22Rv1 (cell line): ENCODE data around the gene STARD10.

Source experiments
- H3K27ac ChIP-seq: fragments of 450-650 bp; 2 replicates; pipeline ENCODE4 v1.5.1; 2017
- ZFX ChIP-seq: fragments of 450-650 bp; IDR thresholded peaks from 2 replicates; pipeline ENCODE4 v1.6.1; 2017; ENCODE audit warnings: antibody characterized with exemption, borderline replicate concordance
- TF ChIP-seq, protein P1 (sequence below): fragments of 450-650 bp; IDR thresholded peaks from 2 replicates; pipeline ENCODE4 v1.5.1; 2017; ENCODE audit warnings: mild to moderate bottlenecking

STARD10 gene

GRCh38 chr11:72720784-72721183, 73.1 kb downstream of the STARD10 start:
- no peak for TF ChIP-seq ZFX
- TF ChIP-seq, protein P1, sequence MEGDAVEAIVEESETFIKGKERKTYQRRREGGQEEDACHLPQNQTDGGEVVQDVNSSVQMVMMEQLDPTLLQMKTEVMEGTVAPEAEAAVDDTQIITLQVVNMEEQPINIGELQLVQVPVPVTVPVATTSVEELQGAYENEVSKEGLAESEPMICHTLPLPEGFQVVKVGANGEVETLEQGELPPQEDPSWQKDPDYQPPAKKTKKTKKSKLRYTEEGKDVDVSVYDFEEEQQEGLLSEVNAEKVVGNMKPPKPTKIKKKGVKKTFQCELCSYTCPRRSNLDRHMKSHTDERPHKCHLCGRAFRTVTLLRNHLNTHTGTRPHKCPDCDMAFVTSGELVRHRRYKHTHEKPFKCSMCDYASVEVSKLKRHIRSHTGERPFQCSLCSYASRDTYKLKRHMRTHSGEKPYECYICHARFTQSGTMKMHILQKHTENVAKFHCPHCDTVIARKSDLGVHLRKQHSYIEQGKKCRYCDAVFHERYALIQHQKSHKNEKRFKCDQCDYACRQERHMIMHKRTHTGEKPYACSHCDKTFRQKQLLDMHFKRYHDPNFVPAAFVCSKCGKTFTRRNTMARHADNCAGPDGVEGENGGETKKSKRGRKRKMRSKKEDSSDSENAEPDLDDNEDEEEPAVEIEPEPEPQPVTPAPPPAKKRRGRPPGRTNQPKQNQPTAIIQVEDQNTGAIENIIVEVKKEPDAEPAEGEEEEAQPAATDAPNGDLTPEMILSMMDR: no peak
- no peak overlapping the region for H3K27ac ChIP-seq

GRCh38 chr11:72720047-72720446, 73.8 kb downstream of the STARD10 start:
- H3K27ac ChIP-seq: no peak overlapping the region

GRCh38 chr11:72719551-72719950, 74.3 kb downstream of the STARD10 start:
- TF ChIP-seq, protein P1: no peak
- TF ChIP-seq ZFX: no peak
- H3K27ac ChIP-seq: no peak overlapping the region

More at GRCh38 chr11:72720047-72720446, 73.8 kb downstream of the STARD10 start:
- TF ChIP-seq, protein P1: no peak
- no peak for TF ChIP-seq ZFX

- no peak for TF ChIP-seq ZFX
- TF ChIP-seq, protein P1: no peak
- no peak overlapping the region for H3K27ac ChIP-seq
Measured at GRCh38 chr11:72719144-72719543, 74.7 kb downstream of the STARD10 start.

DNA sequence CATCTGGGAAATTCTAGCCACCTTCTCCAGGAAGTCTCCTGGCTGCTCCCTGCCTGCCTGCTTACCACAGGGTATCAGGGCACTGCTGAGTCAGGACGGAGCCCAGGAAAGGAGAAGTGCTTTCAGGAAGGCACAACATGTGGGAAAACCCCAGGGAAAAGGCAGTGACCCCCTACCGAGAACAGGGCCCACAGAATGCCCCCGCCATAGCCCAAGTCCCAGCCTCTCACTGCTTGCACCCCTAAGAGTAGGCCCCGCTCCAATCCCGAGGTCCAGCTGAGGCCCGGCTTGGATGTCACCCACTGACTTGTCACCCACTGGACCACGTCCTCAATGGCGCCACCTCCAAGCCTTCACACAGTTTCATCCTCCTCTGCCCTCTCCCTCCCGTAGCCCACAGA, 75.7 kb downstream of the STARD10 start:
- TF ChIP-seq, protein P1: no peak
- no peak for TF ChIP-seq ZFX
- no peak overlapping the region for H3K27ac ChIP-seq

DNA sequence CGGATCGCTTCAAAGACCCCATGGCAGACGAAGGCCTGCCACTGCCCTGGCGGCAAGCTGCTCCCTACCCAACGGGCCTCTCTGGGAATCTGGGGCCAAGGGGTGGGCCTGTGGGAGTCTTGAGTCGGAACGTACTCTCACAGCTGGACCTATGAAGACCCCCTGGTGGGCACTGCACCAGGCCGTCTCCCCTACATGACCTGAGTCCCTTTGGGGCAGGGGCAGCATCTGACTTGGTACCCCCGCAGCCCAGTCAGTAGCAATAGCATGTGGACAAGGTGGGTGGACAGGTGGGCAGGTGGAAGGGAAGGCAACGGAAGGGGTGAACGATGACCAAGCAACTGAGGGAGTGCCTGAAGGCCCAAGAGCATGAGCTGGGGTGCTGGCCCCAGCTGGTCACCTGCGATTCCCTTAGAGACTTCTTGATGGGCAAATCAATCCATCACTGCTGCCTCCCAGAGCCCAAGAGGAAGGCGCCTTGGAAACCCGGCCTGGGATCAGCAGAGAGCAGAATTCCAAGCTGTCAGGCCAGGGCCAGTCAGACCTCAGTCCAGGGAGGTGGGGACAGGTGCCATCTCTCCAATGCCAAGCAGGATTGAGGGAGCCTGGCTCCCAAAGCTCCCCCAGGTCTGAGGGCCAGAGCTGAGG, 76.9 kb downstream of the STARD10 start:
- no peak overlapping the region for H3K27ac ChIP-seq
- no peak for TF ChIP-seq ZFX
- TF ChIP-seq, protein P1: no peak

DNA sequence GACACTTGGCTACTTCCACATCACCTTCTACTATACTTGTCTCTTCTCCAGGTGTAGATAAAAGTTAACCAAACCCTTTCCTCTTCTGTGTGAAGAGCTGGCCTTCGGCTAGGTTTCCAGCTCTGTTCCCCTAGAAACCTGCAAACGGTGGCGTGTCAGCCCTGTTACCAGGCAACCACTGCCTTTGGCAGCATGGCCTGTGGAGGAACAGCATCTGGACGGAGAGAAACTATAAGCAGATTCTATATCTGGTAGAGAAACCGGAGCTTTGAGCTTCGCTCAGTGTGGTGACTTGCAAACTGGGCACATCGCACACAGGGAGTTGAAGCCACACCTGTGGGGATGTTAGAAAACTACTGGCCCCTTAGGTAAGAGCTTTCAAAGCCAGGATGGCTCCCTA, 77.6 kb downstream of the STARD10 start:
- H3K27ac ChIP-seq: no peak overlapping the region
- TF ChIP-seq, protein P1: no peak
- TF ChIP-seq ZFX: no peak
